Measurements from ENCODE around the gene SREBF2. TPM values are rescaled to one million over a fixed set of nuclear protein-coding genes. Genes with fewer than 3 reads are reported as not detected.

SREBF2 gene
- total and polyA plus RNA-seq, 2 of the 13 experiments (the other 11 are each of a cell fraction or from before 2014, with no cell fraction given): 53.8 to 72.6 TPM

- WGBS (ENCODE audit: low lambda C conversion rate): 93% methylated on average over 6 of the region's 6 CpGs
- TF ChIP-seq MAFK (conservative IDR thresholded peaks at IDR 0.05 in 1 of 2, IDR thresholded peaks at IDR 0.05 in 1 of 2; ENCODE audit: low read length in 2 of 2): 0 out of 4 replicates have a peak, but pooled peaks of 1 of the 2 experiments have one; percentile 22
- TF ChIP-seq ZNF12 (CRISPR knock-in tag; IDR thresholded peaks at IDR 0.05): no peak
- Histone ChIP-seq H3K9ac (ENCODE audit: insufficient read depth, low read depth, low read length) (no peak overlapping the region), H3K27ac (ENCODE audit: extremely low read length, insufficient read depth, low read length) (no peak overlapping the region), H3K36me3 (replicated peaks in 1 of 2; ENCODE audit: control insufficient read depth in 1 of 2, insufficient read depth in 2 of 2, low read length in 2 of 2) (peaks cover 44 to 95% of the 10 kb centered on the region in 2 experiments), H3K4me1 (ENCODE audit: insufficient read depth, low read length) (peaks cover 9% of the 10 kb centered on the region; the same call in 1 of the 2 replicates), H3K79me2 (ENCODE audit: insufficient read depth, low read length) (no peaks in the 10 kb centered on the region), H3K4me2 (ENCODE audit: low read depth, low read length) (no peak overlapping the region), H3K27me3 (ENCODE audit: control insufficient read depth in 1 of 2, insufficient read depth in 2 of 2, low read length in 2 of 2) (no peaks in the 10 kb centered on the region), H3K9me3 (ENCODE audit: low read length) (no peaks in the 10 kb centered on the region), H2AFZ (ENCODE audit: low read length) (no peak overlapping the region), H3K4me3 (replicated peaks in 1 of 3; ENCODE audit: insufficient read depth in 1 of 3, low read depth in 2 of 3, low read length in 3 of 3) (no peak overlapping the region), H4K20me1 (ENCODE audit: insufficient read depth, low read length) (no peaks in the 10 kb centered on the region; the same call in 1 of the 2 replicates)
- ATAC-seq (no peak), FAIRE-seq (no peak), DNase-seq (ENCODE audit: low spot score) (no peak)
- ChIA-PET CTCF (ENCODE audit: low intra/inter-chr PET ratio, low total read pairs) (no interaction called here), POLR2A (interaction anchor here (0.9 kb wide), 1 partner anchor 22 kb away, joined by 3 read pairs; no protein-coding TSS in a partner anchor)
- BruUV-seq (replicated peaks): TSS peak; percentile 15
- in situ Hi-C loops (cut with HindIII; ENCODE audit: extremely low pct_ligation_motif_present, low pct_unique_long_range_greater_than_20kb) (no loop called here), intact Hi-C loops (cut with micrococcal nuclease; ENCODE audit: unreplicated experiment) (no loop called here)
Measured at GRCh38 chr22:41885516-41885915, 52.6 kb downstream of the SREBF2 start.

GRCh38 chr22:41888627-41889200 lies 55.8 kb downstream of the SREBF2 start:
- no peaks in the 10 kb centered on the region for H3K27me3 ChIP-seq (ENCODE audit: control insufficient read depth in 1 of 2, insufficient read depth in 2 of 2, low read length in 2 of 2)
- no peak overlapping the region for H3K4me3 ChIP-seq (replicated peaks in 1 of 3; ENCODE audit: insufficient read depth in 1 of 3, low read depth in 2 of 3, low read length in 3 of 3)
- 0 out of 2 replicates have a peak, but pooled peaks have one; percentile 25 for TF ChIP-seq ZNF121 (CRISPR knock-in tag; IDR thresholded peaks at IDR 0.05)
- no peak for TF ChIP-seq DDIT3 (CRISPR knock-in tag; IDR thresholded peaks at IDR 0.05)
- ChIA-PET POLR2A (no interaction called here), CTCF (ENCODE audit: low intra/inter-chr PET ratio, low total read pairs) (no interaction called here)
- ATAC-seq (no peak), DNase-seq (ENCODE audit: low spot score) (no peak), FAIRE-seq (no peak)
- peaks cover 12% of the 10 kb centered on the region; the same call in 1 of the 2 replicates for H4K20me1 ChIP-seq (ENCODE audit: insufficient read depth, low read length)
- intact Hi-C loops (cut with micrococcal nuclease; ENCODE audit: unreplicated experiment) (no loop called here), in situ Hi-C loops (cut with HindIII; ENCODE audit: extremely low pct_ligation_motif_present, low pct_unique_long_range_greater_than_20kb) (no loop called here)
- no peaks in the 10 kb centered on the region for H3K9me3 ChIP-seq (ENCODE audit: low read length)
- H3K36me3 ChIP-seq (replicated peaks in 1 of 2; ENCODE audit: control insufficient read depth in 1 of 2, insufficient read depth in 2 of 2, low read length in 2 of 2): peaks cover 44 to 91% of the 10 kb centered on the region in 2 experiments
- BruUV-seq (replicated peaks): no TSS peak
- WGBS (ENCODE audit: low lambda C conversion rate): 99% methylated on average over 4 of the region's 4 CpGs
- H3K4me1 ChIP-seq (ENCODE audit: insufficient read depth, low read length): peaks cover 9% of the 10 kb centered on the region; the same call in 1 of the 2 replicates
- H2AFZ ChIP-seq (ENCODE audit: low read length): no peak overlapping the region
- H3K4me2 ChIP-seq (ENCODE audit: low read depth, low read length): no peak overlapping the region
- H3K27ac ChIP-seq (ENCODE audit: extremely low read length, insufficient read depth, low read length): no peak overlapping the region
- no peaks in the 10 kb centered on the region for H3K79me2 ChIP-seq (ENCODE audit: insufficient read depth, low read length)
- no peak overlapping the region for H3K9ac ChIP-seq (ENCODE audit: insufficient read depth, low read depth, low read length)

Data from HepG2 (cell line).